IMR-90 (cell line): ENCODE data around the gene RPS6KL1. TPM values are rescaled to one million over a fixed set of nuclear protein-coding genes. Genes with fewer than 3 reads are reported as not detected.

Experiments
- ATAC-seq: fragments of 200-7000 bp; cut with Tn5 transposase; 2 replicates; pipeline ENCODE4 v1.9.1; 2020; ENCODE audit warnings: low read depth, mild to moderate bottlenecking, moderate library complexity
- BruUV-seq: library from RNA; stranded (reverse); fragments of 400-500 nt; replicated peaks from 2 replicates; lab custom pipeline; 2021; lab: Mats Ljungman, UMichigan
- CTCF ChIA-PET: fragments of 300-600 bp; formaldehyde crosslinking; extraction: SDS; loops from one replicate; lab custom pipeline; 2021; ENCODE audit warnings: antibody characterized with exemption; lab: Yijun Ruan, JAX
- POLR2A ChIA-PET: fragments of 300-600 bp; sonication (Branson Sonifier 250); formaldehyde crosslinking; loops from one replicate; lab custom pipeline; 2022; ENCODE audit warnings: antibody characterized with exemption; ENCODE audit not compliant: unreplicated experiment; lab: Charles Lee
- DNase-seq: peaks from one replicate; pipeline ENCODE4 v3.0.0; 2013
- H2AFZ ChIP-seq: replicated peaks from 2 replicates; pipeline ENCODE3; 2013; ENCODE audit warnings: low read length, mild to moderate bottlenecking; ENCODE audit not compliant: poor library complexity
- H2AK5ac ChIP-seq: 2 replicates; pipeline ENCODE4 v1.6.1; 2013; ENCODE audit warnings: low read depth, low read length, inconsistent platforms
- H2AK9ac ChIP-seq: replicated peaks from 2 replicates; pipeline ENCODE3; 2013; ENCODE audit warnings: mild to moderate bottlenecking, low read depth, low read length, moderate library complexity; ENCODE audit not compliant: poor library complexity
- H2BK120ac ChIP-seq: 2 replicates; pipeline ENCODE4 v1.6.1; 2013; ENCODE audit warnings: low read depth, low read length, inconsistent platforms
- H2BK15ac ChIP-seq: 3 replicates; pipeline ENCODE4 v1.6.1; 2013; ENCODE audit warnings: low read depth, low read length, inconsistent platforms
- H2BK20ac ChIP-seq: 2 replicates; pipeline ENCODE4 v1.6.1; 2013; ENCODE audit warnings: low read depth, mild to moderate bottlenecking, inconsistent platforms, low read length, moderate library complexity
- H2BK5ac ChIP-seq: 2 replicates; pipeline ENCODE4 v1.6.1; 2013; ENCODE audit warnings: mild to moderate bottlenecking, low read depth, low read length, inconsistent platforms; ENCODE audit not compliant: poor library complexity, severe bottlenecking
- H3K14ac ChIP-seq: replicated peaks from 2 replicates; pipeline ENCODE4 v1.6.1; 2013; ENCODE audit warnings: low read depth, low read length, inconsistent platforms
- H3K18ac ChIP-seq: 2 replicates; pipeline ENCODE4 v1.6.1; 2013; ENCODE audit warnings: low read depth, low read length, control low read depth
- H3K23ac ChIP-seq: 2 replicates; pipeline ENCODE4 v1.6.1; 2013; ENCODE audit warnings: low read depth, low read length, inconsistent platforms
- H3K27ac ChIP-seq: 2 replicates; pipeline ENCODE4 v1.5.1; 2013; ENCODE audit warnings: mild to moderate bottlenecking, control low read depth, low read length; ENCODE audit not compliant: insufficient read depth
- H3K27me3 ChIP-seq: 2 replicates; pipeline ENCODE4 v1.6.1; 2013; ENCODE audit warnings: low read length; ENCODE audit not compliant: control insufficient read depth, insufficient read depth
- H3K36me3 ChIP-seq: 2 replicates; pipeline ENCODE4 v1.6.1; 2013; ENCODE audit warnings: low read length, mixed read lengths; ENCODE audit not compliant: control insufficient read depth, insufficient read depth
- H3K4ac ChIP-seq: 2 replicates; pipeline ENCODE4 v1.6.1; 2013; ENCODE audit warnings: low read depth, low read length, inconsistent platforms
- H3K4me1 ChIP-seq: 2 replicates; pipeline ENCODE4 v1.6.1; 2013; ENCODE audit warnings: low read length, mixed read lengths; ENCODE audit not compliant: control insufficient read depth, insufficient read depth
- H3K4me2 ChIP-seq: 2 replicates; pipeline ENCODE4 v1.6.1; 2013; ENCODE audit warnings: low read depth, mild to moderate bottlenecking, control low read depth, low read length, moderate library complexity
- H3K4me3 ChIP-seq: 2 replicates; pipeline ENCODE4 v1.5.1; 2013; ENCODE audit warnings: low read depth, mild to moderate bottlenecking, control low read depth, low read length, moderate library complexity; ENCODE audit not compliant: insufficient read depth
- H3K56ac ChIP-seq: 2 replicates; pipeline ENCODE4 v1.6.1; 2013; ENCODE audit warnings: low read length, inconsistent platforms; ENCODE audit not compliant: insufficient read depth; ENCODE audit errors: extremely low read depth
- H3K79me1 ChIP-seq, 2 experiments: 2 replicates each; pipeline ENCODE4 v1.6.1; 2013; ENCODE audit warnings: low read length in 2 of 2, inconsistent platforms in 1 of 2, low read depth in 1 of 2
- H3K9ac ChIP-seq: 2 replicates; pipeline ENCODE4 v1.6.1; 2013; ENCODE audit warnings: low read depth, low read length, control low read depth
- H3K9me1 ChIP-seq: 2 replicates; pipeline ENCODE4 v1.6.1; 2013; ENCODE audit warnings: low read length, inconsistent platforms; ENCODE audit not compliant: insufficient read depth
- H3K9me3 ChIP-seq: 2 replicates; pipeline ENCODE4 v1.6.1; 2013; ENCODE audit warnings: low read length; ENCODE audit not compliant: control insufficient read depth, insufficient read depth
- H4K20me1 ChIP-seq: 2 replicates; pipeline ENCODE4 v1.6.1; 2013; ENCODE audit warnings: low read length, inconsistent platforms; ENCODE audit not compliant: insufficient read depth
- H4K5ac ChIP-seq: 2 replicates; pipeline ENCODE4 v1.6.1; 2013; ENCODE audit warnings: mild to moderate bottlenecking, low read depth, low read length, control low read depth
- H4K8ac ChIP-seq, 2 experiments: 2 replicates each; pipeline ENCODE4 v1.6.1; 2013; ENCODE audit warnings: low read depth in 2 of 2, low read length in 2 of 2, control low read depth in 1 of 2, inconsistent platforms in 1 of 2
- H4K91ac ChIP-seq: 2 replicates; pipeline ENCODE4 v1.6.1; 2013; ENCODE audit warnings: low read depth, low read length, inconsistent platforms; ENCODE audit not compliant: insufficient read depth
- CHD1 ChIP-seq: IDR thresholded peaks from 2 replicates; pipeline ENCODE4 v1.6.1; 2012; ENCODE audit warnings: low read depth, low read length, improper control_type of control experiment
- CTCF ChIP-seq: conservative IDR thresholded peaks from 2 replicates; pipeline ENCODE4 v1.5.1; 2012; ENCODE audit warnings: mild to moderate bottlenecking, low read depth, low read length, improper control_type of control experiment
- FOS ChIP-seq: fragments of 150-350 bp; IDR thresholded peaks from 2 replicates; pipeline ENCODE4 v1.6.1; 2016; ENCODE audit warnings: low read depth, low read length
- MAFK ChIP-seq: IDR thresholded peaks from 2 replicates; pipeline ENCODE4 v1.6.1; 2012; ENCODE audit warnings: low read depth, low read length, improper control_type of control experiment
- MAZ ChIP-seq: IDR thresholded peaks from 2 replicates; pipeline ENCODE4 v1.6.1; 2012; ENCODE audit warnings: low read depth, mild to moderate bottlenecking, low read length, improper control_type of control experiment, moderate library complexity, borderline replicate concordance
- NFE2L2 ChIP-seq: fragments of 150-350 bp; IDR thresholded peaks from 2 replicates; pipeline ENCODE4 v1.6.1; 2016; ENCODE audit warnings: low read depth, mild to moderate bottlenecking, low read length
- POLR2A ChIP-seq: IDR thresholded peaks from 2 replicates; pipeline ENCODE4 v1.6.1; 2012; ENCODE audit warnings: mild to moderate bottlenecking, low read depth, low read length
- RAD21 ChIP-seq: IDR thresholded peaks from 2 replicates; pipeline ENCODE4 v1.6.1; 2012; ENCODE audit warnings: low read length, improper control_type of control experiment
- RCOR1 ChIP-seq: IDR thresholded peaks from 2 replicates; pipeline ENCODE4 v1.6.1; 2012; ENCODE audit warnings: mild to moderate bottlenecking, low read length, improper control_type of control experiment; ENCODE audit not compliant: insufficient replicate concordance
- RFX5 ChIP-seq: IDR thresholded peaks from 2 replicates; pipeline ENCODE4 v1.8.0; 2012; ENCODE audit warnings: low read depth, mild to moderate bottlenecking, low read length, moderate library complexity
- SMC3 ChIP-seq: fragments of 150-350 bp; IDR thresholded peaks from 2 replicates; pipeline ENCODE4 v1.6.1; 2016; ENCODE audit warnings: low read depth, mild to moderate bottlenecking, antibody characterized with exemption, low read length, moderate library complexity
- WGBS, 2 experiments: methylation state at CpG; one replicate each; pipeline versions ENCODE4 v1.1.5 to v1.1.7; 2013; ENCODE audit warnings: missing lambda C conversion rate in 2 of 2; ENCODE audit not compliant: insufficient read length in 1 of 2; ENCODE audit errors: extremely low coverage in 2 of 2; 5-methylcytosine and 5-hydroxymethylcytosine counted together
- dilution Hi-C: fragments of 300-500 bp; cut with HindIII; formaldehyde crosslinking; loops from one replicate; pipeline ENCODE4 v1.14.3; 2018; ENCODE audit warnings: low sequenced_read_pairs; ENCODE audit not compliant: unreplicated experiment
- in situ Hi-C: fragments of 300-500 bp; cut with MboI; formaldehyde crosslinking; loops from 3 replicates; pipeline ENCODE4 v1.14.3; 2019; ENCODE audit warnings: low sequenced_read_pairs, inconsistent platforms, mixed read lengths
- intact Hi-C: fragments of 100-400 bp; cut with micrococcal nuclease; formaldehyde crosslinking; loops from 2 replicates; pipeline ENCODE4 v1.10.0; 2022
- polyA plus RNA-seq, 3 experiments: library from polyadenylated mRNA; depleted of rRNA; stranded (reverse); fragments of >200 nt; gene quantifications; 2 replicates each; pipeline ENCODE4 v1.2.3, GENCODE V29; 2012; ENCODE audit warnings: low replicate concordance in 1 of 3
- total RNA-seq: library from RNA; depleted of rRNA; stranded (reverse); fragments of >200 nt; gene quantifications from 2 replicates; pipeline ENCODE4 v1.2.3, GENCODE V29; 2012
- TF ChIP-seq, protein P1 (sequence below): fragments of 150-350 bp; IDR thresholded peaks from 2 replicates; pipeline ENCODE4 v1.6.1; 2017; ENCODE audit warnings: mild to moderate bottlenecking, antibody characterized with exemption, low read length, low read depth
- TF ChIP-seq, protein P2 (sequence below): fragments of 150-350 bp; IDR thresholded peaks from 2 replicates; pipeline ENCODE4 v1.6.1; 2016; ENCODE audit warnings: low read depth, mild to moderate bottlenecking, low read length, moderate library complexity, borderline replicate concordance

Gene RPS6KL1
- total and polyA plus RNA-seq, 2 of the 4 experiments (the other 2 are of a cell fraction): 0.72 to 1.7 TPM

- Histone ChIP-seq H3K9me1 (peaks cover 17% of the 10 kb centered on the region), H3K4me2 (no peak overlapping the region), H3K4me1 (peaks cover 23% of the 10 kb centered on the region), H2AK9ac (peak overlapping the region; percentile 15), H3K9ac (no peak overlapping the region), H2AFZ (peak overlapping the region; percentile 77), H3K56ac (no peak overlapping the region), H3K18ac (peak overlapping the region; percentile 16; the same call in 1 of the 2 replicates), H3K79me1 (no peaks in the 10 kb centered on the region), H2BK15ac (no peak overlapping the region), H4K91ac (no peak overlapping the region), H4K8ac (peak overlapping the region in 1 of 2 experiments; percentile 54; a peak in 2 of 4 replicates), H4K5ac (peak overlapping the region; percentile 54; the same call in 1 of the 2 replicates), H3K23ac (no peak overlapping the region), H3K9me3 (no peaks in the 10 kb centered on the region), H2AK5ac (no peak overlapping the region), H3K4ac (peak overlapping the region; percentile 26; the same call in 1 of the 2 replicates), H4K20me1 (no peaks in the 10 kb centered on the region), H3K14ac (no peak overlapping the region), H2BK20ac (no peak overlapping the region), H3K27ac (no peak overlapping the region; the same call in 1 of the 2 replicates), H2BK5ac (no peak overlapping the region), H3K36me3 (no peaks in the 10 kb centered on the region), H3K4me3 (no peak overlapping the region), H2BK120ac (no peak overlapping the region), H3K27me3 (no peaks in the 10 kb centered on the region)
- no TSS peak for BruUV-seq
- in situ Hi-C loops: no loop called here
- intact Hi-C loops: no loop called here
- ChIA-PET POLR2A (no interaction called here), CTCF (no interaction called here)
- ATAC-seq (no peak), DNase-seq (peak; percentile 33)
- dilution Hi-C loops: no loop called here
- TF ChIP-seq CTCF (no peak), FOS (no peak), MAZ (no peak), MAFK (no peak), CHD1 (no peak), NFE2L2 (no peak), RAD21 (no peak), RFX5 (no peak), SMC3 (no peak), POLR2A (no peak), RCOR1 (no peak)
- TF ChIP-seq, protein P1, sequence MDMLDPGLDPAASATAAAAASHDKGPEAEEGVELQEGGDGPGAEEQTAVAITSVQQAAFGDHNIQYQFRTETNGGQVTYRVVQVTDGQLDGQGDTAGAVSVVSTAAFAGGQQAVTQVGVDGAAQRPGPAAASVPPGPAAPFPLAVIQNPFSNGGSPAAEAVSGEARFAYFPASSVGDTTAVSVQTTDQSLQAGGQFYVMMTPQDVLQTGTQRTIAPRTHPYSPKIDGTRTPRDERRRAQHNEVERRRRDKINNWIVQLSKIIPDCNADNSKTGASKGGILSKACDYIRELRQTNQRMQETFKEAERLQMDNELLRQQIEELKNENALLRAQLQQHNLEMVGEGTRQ: no peak
- TF ChIP-seq, protein P2, sequence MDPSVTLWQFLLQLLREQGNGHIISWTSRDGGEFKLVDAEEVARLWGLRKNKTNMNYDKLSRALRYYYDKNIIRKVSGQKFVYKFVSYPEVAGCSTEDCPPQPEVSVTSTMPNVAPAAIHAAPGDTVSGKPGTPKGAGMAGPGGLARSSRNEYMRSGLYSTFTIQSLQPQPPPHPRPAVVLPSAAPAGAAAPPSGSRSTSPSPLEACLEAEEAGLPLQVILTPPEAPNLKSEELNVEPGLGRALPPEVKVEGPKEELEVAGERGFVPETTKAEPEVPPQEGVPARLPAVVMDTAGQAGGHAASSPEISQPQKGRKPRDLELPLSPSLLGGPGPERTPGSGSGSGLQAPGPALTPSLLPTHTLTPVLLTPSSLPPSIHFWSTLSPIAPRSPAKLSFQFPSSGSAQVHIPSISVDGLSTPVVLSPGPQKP: no peak
- WGBS, 2 experiments: no CpG with 5 or more reads among the region's 9 CpGs
Measured at GRCh38 chr14:74935360-74935680, 12.3 kb upstream of the RPS6KL1 start.
